HCT116 (cell line): ENCODE data around the gene NLRP1. TPM values are rescaled to one million over a fixed set of nuclear protein-coding genes. Genes with fewer than 3 reads are reported as not detected.
A peak's percentile ranks its signal among the peaks of the same experiment; 100 is the strongest.
"Not testable (repeated sequence)": the region's sequence is repeated elsewhere in the genome, so short reads cannot be mapped to it uniquely, and the experiment has no call there.

Experiments used
- ATAC-seq: fragments of 200-7000 bp; cut with Tn5 transposase; 2 replicates; pipeline ENCODE4 v1.9.1; 2020; ENCODE audit warnings: mild to moderate bottlenecking, moderate library complexity
- BruUV-seq: library from RNA; stranded (reverse); fragments of 400-500 nt; replicated peaks from 2 replicates; lab custom pipeline; 2021; lab: Mats Ljungman, UMichigan
- CTCF ChIA-PET: fragments of 300-600 bp; sonication (Branson Sonifier 250); formaldehyde crosslinking; loops from one replicate; lab custom pipeline; 2021; ENCODE audit warnings: antibody characterized with exemption; lab: Charles Lee
- POLR2A ChIA-PET: fragments of 300-600, 350-600 bp; sonication (Branson Sonifier 250); formaldehyde crosslinking; loops from one replicate; lab custom pipeline; 2021; ENCODE audit warnings: antibody characterized with exemption; lab: Charles Lee
- RAD21 ChIA-PET, 2 experiments: fragments of 300-600 bp; sonication (Branson Sonifier 250); formaldehyde crosslinking; loops; one replicate each; lab custom pipeline; 2023; ENCODE audit warnings: low total read pairs in 2 of 2; ENCODE audit not compliant: uncharacterized antibody in 2 of 2, unreplicated experiment in 2 of 2, low non-redundant PET in 1 of 2; lab: Charles Lee
- DNase-seq: peaks from one replicate; pipeline ENCODE4 v3.0.0-alpha.2; 2010; ENCODE audit warnings: low read depth, low spot score
- H2AFZ ChIP-seq: fragments of 200-600 bp; shearing (Covaris generic), sonication (generic); 2 replicates; pipeline ENCODE4 v1.6.1; 2017; ENCODE audit warnings: low read depth, mixed run types, mixed read lengths, antibody characterized with exemption, low read length; ENCODE audit not compliant: poor library complexity, severe bottlenecking
- H3K27ac ChIP-seq: 2 replicates; pipeline ENCODE4 v1.5.1; 2012; ENCODE audit warnings: low read depth, low read length
- H3K27me3 ChIP-seq: fragments of 200-600 bp; sonication (generic); 2 replicates; pipeline ENCODE4 v1.6.1; 2016; ENCODE audit warnings: mixed run types, low read length, mixed read lengths; ENCODE audit not compliant: insufficient read depth
- H3K36me3 ChIP-seq, 2 experiments: fragments of 200-500 bp in 1 of 2; fragments of 200-600 bp in 1 of 2; sonication (Bioruptor generic) in 1 of 2; sonication (generic) in 1 of 2; 2 replicates each; pipeline versions ENCODE4 v1.5.1 to v1.6.1; 2014 to 2016; ENCODE audit warnings: low read length in 2 of 2, inconsistent platforms in 1 of 2, mixed read lengths in 1 of 2, mixed run types in 1 of 2; ENCODE audit not compliant: insufficient read depth in 2 of 2, control insufficient read depth in 1 of 2
- H3K4me1 ChIP-seq, 2 experiments: fragments of 200-600 bp in 1 of 2; sonication (generic) in 1 of 2; 2 replicates each; pipeline versions ENCODE4 v1.5.1 to v1.6.1; 2012 to 2017; ENCODE audit warnings: low read length in 2 of 2, inconsistent platforms in 1 of 2, mild to moderate bottlenecking in 1 of 2, mixed read lengths in 1 of 2, mixed run types in 1 of 2, moderate library complexity in 1 of 2; ENCODE audit not compliant: insufficient read depth in 2 of 2, control insufficient read depth in 1 of 2
- H3K4me2 ChIP-seq: fragments of 200-600 bp; sonication (generic); 2 replicates; pipeline ENCODE4 v1.6.1; 2017; ENCODE audit warnings: mixed run types, low read length, mixed read lengths
- H3K4me3 ChIP-seq, 2 experiments: fragments of 200-600 bp in 1 of 2; sonication (generic) in 1 of 2; replicated peaks in 1 of 2; 2 replicates each; pipeline ENCODE4 v1.5.1; 2011 to 2016; ENCODE audit warnings: low read length in 2 of 2, control low read depth in 1 of 2, low read depth in 1 of 2, mild to moderate bottlenecking in 1 of 2, mixed read lengths in 1 of 2, mixed run types in 1 of 2
- H3K79me2 ChIP-seq: fragments of 200-600 bp; sonication (generic); 2 replicates; pipeline ENCODE4 v1.6.1; 2017; ENCODE audit warnings: mild to moderate bottlenecking, mixed run types, low read length, moderate library complexity, mixed read lengths; ENCODE audit not compliant: insufficient read depth
- H3K9ac ChIP-seq: fragments of 200-600 bp; sonication (generic); 2 replicates; pipeline ENCODE4 v1.6.1; 2016; ENCODE audit warnings: low read length, mixed read lengths
- H3K9me2 ChIP-seq: fragments of 200-600 bp; sonication (generic), shearing (Covaris generic); 2 replicates; pipeline ENCODE4 v1.6.1; 2017; ENCODE audit warnings: mixed run types, mild to moderate bottlenecking, moderate library complexity; ENCODE audit not compliant: insufficient read depth
- H3K9me3 ChIP-seq, 2 experiments: fragments of 200-500 bp in 1 of 2; fragments of 200-600 bp in 1 of 2; sonication (Bioruptor generic) in 1 of 2; sonication (generic) in 1 of 2; 2 replicates each; pipeline ENCODE4 v1.6.1; 2014 to 2017; ENCODE audit warnings: low read length in 2 of 2, mixed read lengths in 2 of 2, inconsistent platforms in 1 of 2, low read depth in 1 of 2, mild to moderate bottlenecking in 1 of 2, mixed run types in 1 of 2, moderate library complexity in 1 of 2; ENCODE audit not compliant: control insufficient read depth in 1 of 2, insufficient read depth in 1 of 2
- H4K20me1 ChIP-seq: fragments of 200-600 bp; sonication (generic), shearing (Covaris generic); 2 replicates; pipeline ENCODE4 v1.6.1; 2017; ENCODE audit warnings: mixed run types, mild to moderate bottlenecking, moderate library complexity; ENCODE audit not compliant: insufficient read depth
- CBX3 ChIP-seq: IDR thresholded peaks from 2 replicates; pipeline ENCODE4 v1.6.1; 2012; ENCODE audit warnings: low read depth
- CEBPB ChIP-seq: IDR thresholded peaks from 2 replicates; pipeline ENCODE4 v1.6.1; 2012; ENCODE audit warnings: low read depth
- ELF1 ChIP-seq: IDR thresholded peaks from 2 replicates; pipeline ENCODE4 v1.6.1; 2012; ENCODE audit warnings: low read depth, borderline replicate concordance
- EZH2 ChIP-seq: fragments of 200-600 bp; sonication (generic); IDR thresholded peaks from 2 replicates; pipeline ENCODE4 v1.6.1; 2017; ENCODE audit warnings: antibody characterized with exemption, mixed run types
- FOSL1 ChIP-seq: IDR thresholded peaks from 2 replicates; pipeline ENCODE4 v1.6.1; 2012; ENCODE audit warnings: low read depth
- JUND ChIP-seq: IDR thresholded peaks from 2 replicates; pipeline ENCODE4 v1.6.1; 2012
- POLR2A ChIP-seq: IDR thresholded peaks from 2 replicates; pipeline ENCODE4 v1.7.0; 2011; ENCODE audit warnings: borderline replicate concordance; ENCODE audit not compliant: insufficient read depth, insufficient read length; ENCODE audit errors: extremely low read depth
- SIN3A ChIP-seq: IDR thresholded peaks from 2 replicates; pipeline ENCODE4 v1.6.1; 2012; ENCODE audit warnings: low read depth
- SP1 ChIP-seq: IDR thresholded peaks from 2 replicates; pipeline ENCODE4 v1.6.1; 2012; ENCODE audit warnings: low read depth
- SRF ChIP-seq: IDR thresholded peaks from 2 replicates; pipeline ENCODE4 v1.6.1; 2012; ENCODE audit warnings: low read depth
- TCF7L2 ChIP-seq: IDR thresholded peaks from 2 replicates; pipeline ENCODE4 v1.7.0; 2011; ENCODE audit warnings: borderline replicate concordance, inconsistent platforms; ENCODE audit not compliant: insufficient read depth, insufficient read length; ENCODE audit errors: extremely low read depth
- ZFX ChIP-seq: fragments of 450-650 bp; IDR thresholded peaks from 2 replicates; pipeline ENCODE4 v1.6.1; 2017
- intact Hi-C: fragments of 100-400 bp; cut with micrococcal nuclease; formaldehyde crosslinking; loops from 2 replicates; pipeline ENCODE4 v1.10.0; 2022
- total RNA-seq: library from RNA; stranded (reverse); gene quantifications from one replicate; pipeline ENCODE4 v1.2.1, GENCODE V29; 2021; ENCODE audit not compliant: unreplicated experiment
- TF ChIP-seq, protein P1 (sequence below): IDR thresholded peaks from 2 replicates; pipeline ENCODE4 v1.6.1; 2012; ENCODE audit warnings: low read depth
- TF ChIP-seq, protein P2 (sequence below): IDR thresholded peaks from 2 replicates; pipeline ENCODE4 v1.6.1; 2012

Gene NLRP1
- total RNA-seq, 1 experiment from 2014 or later = 7.2 TPM

- no peaks in the 10 kb centered on the region for H3K27me3 ChIP-seq
- H3K9me3 ChIP-seq = no peaks in the 10 kb centered on the region
- no peaks in the 10 kb centered on the region for H4K20me1 ChIP-seq
- intact Hi-C loops = loop anchor here (10.0 kb wide), 1 partner anchor 1064 kb away; the partner anchor contains the start of genes KIAA0753 and TXNDC17
- CTCF ChIA-PET = no interaction called here
- RAD21 ChIA-PET = no interaction called here
- H3K9me2 ChIP-seq = no peaks in the 10 kb centered on the region
- no peak for TF ChIP-seq JUND
- TF ChIP-seq TCF7L2 = peak; percentile 33
- no peak overlapping the region for H3K4me2 ChIP-seq
- no peak overlapping the region for H2AFZ ChIP-seq
- H3K36me3 ChIP-seq = no peaks in the 10 kb centered on the region
- no peak for ATAC-seq
- H3K4me3 ChIP-seq = no peak overlapping the region
- no peak overlapping the region for H3K9ac ChIP-seq
- H3K27ac ChIP-seq = no peak overlapping the region
- POLR2A ChIA-PET = no interaction called here
- DNase-seq = no peak
- H3K79me2 ChIP-seq = no peaks in the 10 kb centered on the region
- H3K4me1 ChIP-seq = peaks cover 10 to 21% of the 10 kb centered on the region in 2 experiments
- BruUV-seq = no TSS peak
These were observed 3.3 kb downstream of the NLRP1 start for GRCh38 chr17:5580969-5581368.

- Histone ChIP-seq H3K27me3 (no peaks in the 10 kb centered on the region), H4K20me1 (no peaks in the 10 kb centered on the region), H3K9ac (no peak overlapping the region), H3K27ac (no peak overlapping the region), H3K36me3 (no peaks in the 10 kb centered on the region), H3K4me2 (no peak overlapping the region), H3K4me3 (no peak overlapping the region), H3K9me2 (no peaks in the 10 kb centered on the region), H3K4me1 (peaks cover 10 to 17% of the 10 kb centered on the region in 2 experiments), H3K9me3 (no peaks in the 10 kb centered on the region), H3K79me2 (no peaks in the 10 kb centered on the region)
- no TSS peak for BruUV-seq
- no peak for DNase-seq
- POLR2A ChIA-PET = no interaction called here
- CTCF ChIA-PET = no interaction called here
- ATAC-seq = no peak
- RAD21 ChIA-PET = no interaction called here
- TF ChIP-seq EZH2 = no peak
- TF ChIP-seq TCF7L2 = no peak
- TF ChIP-seq SP1 = no peak
- no peak for TF ChIP-seq ZFX
- TF ChIP-seq, protein P1, sequence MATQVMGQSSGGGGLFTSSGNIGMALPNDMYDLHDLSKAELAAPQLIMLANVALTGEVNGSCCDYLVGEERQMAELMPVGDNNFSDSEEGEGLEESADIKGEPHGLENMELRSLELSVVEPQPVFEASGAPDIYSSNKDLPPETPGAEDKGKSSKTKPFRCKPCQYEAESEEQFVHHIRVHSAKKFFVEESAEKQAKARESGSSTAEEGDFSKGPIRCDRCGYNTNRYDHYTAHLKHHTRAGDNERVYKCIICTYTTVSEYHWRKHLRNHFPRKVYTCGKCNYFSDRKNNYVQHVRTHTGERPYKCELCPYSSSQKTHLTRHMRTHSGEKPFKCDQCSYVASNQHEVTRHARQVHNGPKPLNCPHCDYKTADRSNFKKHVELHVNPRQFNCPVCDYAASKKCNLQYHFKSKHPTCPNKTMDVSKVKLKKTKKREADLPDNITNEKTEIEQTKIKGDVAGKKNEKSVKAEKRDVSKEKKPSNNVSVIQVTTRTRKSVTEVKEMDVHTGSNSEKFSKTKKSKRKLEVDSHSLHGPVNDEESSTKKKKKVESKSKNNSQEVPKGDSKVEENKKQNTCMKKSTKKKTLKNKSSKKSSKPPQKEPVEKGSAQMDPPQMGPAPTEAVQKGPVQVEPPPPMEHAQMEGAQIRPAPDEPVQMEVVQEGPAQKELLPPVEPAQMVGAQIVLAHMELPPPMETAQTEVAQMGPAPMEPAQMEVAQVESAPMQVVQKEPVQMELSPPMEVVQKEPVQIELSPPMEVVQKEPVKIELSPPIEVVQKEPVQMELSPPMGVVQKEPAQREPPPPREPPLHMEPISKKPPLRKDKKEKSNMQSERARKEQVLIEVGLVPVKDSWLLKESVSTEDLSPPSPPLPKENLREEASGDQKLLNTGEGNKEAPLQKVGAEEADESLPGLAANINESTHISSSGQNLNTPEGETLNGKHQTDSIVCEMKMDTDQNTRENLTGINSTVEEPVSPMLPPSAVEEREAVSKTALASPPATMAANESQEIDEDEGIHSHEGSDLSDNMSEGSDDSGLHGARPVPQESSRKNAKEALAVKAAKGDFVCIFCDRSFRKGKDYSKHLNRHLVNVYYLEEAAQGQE = no peak
- TF ChIP-seq, protein P2, sequence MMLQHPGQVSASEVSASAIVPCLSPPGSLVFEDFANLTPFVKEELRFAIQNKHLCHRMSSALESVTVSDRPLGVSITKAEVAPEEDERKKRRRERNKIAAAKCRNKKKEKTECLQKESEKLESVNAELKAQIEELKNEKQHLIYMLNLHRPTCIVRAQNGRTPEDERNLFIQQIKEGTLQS = no peak
- TF ChIP-seq SRF = no peak
- TF ChIP-seq FOSL1 = no peak
- TF ChIP-seq CBX3 = no peak
- no peak for TF ChIP-seq SIN3A
- TF ChIP-seq CEBPB = no peak
- TF ChIP-seq POLR2A = no peak
- no peak for TF ChIP-seq ELF1
- TF ChIP-seq, all 23 proteins: peak for 0
- no peak overlapping the region for H2AFZ ChIP-seq
- intact Hi-C loops = loop anchor here (10.0 kb wide), 1 partner anchor 1064 kb away; the partner anchor contains the start of genes KIAA0753 and TXNDC17
These were observed 3.9 kb downstream of the NLRP1 start for GRCh38 chr17:5580367-5580766.

DNA sequence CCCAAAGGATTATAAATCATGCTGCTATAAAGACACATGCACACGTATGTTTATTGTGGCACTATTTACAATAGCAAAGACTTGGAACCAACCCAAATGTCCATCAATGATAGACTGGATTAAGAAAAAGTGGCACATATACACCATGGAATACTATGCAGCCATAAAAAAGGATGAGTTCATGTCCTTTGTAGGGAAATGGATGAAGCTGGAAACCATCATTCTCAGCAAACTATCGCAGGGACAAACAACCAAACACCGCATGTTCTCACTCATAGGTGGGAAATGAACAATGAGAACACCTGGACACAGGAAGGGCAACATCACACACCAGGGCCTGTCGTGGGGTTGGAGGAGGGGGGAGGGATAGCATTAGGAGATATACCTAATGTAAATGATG is 5.5 kb downstream of the NLRP1 start:
- H3K79me2 ChIP-seq, H3K9me2 ChIP-seq, H3K4me1 ChIP-seq, H3K4me3 ChIP-seq, H3K9ac ChIP-seq, H3K9me3 ChIP-seq, H3K36me3 ChIP-seq, H2AFZ ChIP-seq, DNase-seq, H3K27ac ChIP-seq, H4K20me1 ChIP-seq, BruUV-seq, ATAC-seq, POLR2A ChIA-PET, H3K4me2 ChIP-seq, RAD21 ChIA-PET, H3K27me3 ChIP-seq, intact Hi-C loops, CTCF ChIA-PET: not testable (repeated sequence)
